GM18519 (cell line): ENCODE measurements around the gene GLIPR1.
"Not testable (repeated sequence)": the region's sequence is repeated elsewhere in the genome, so short reads cannot be mapped to it uniquely, and the experiment has no call there.

Experiments used
- ATAC-seq: cut with Tn5 transposase; IDR thresholded peaks from one replicate; pipeline ENCODE4 v1.9.1; 2021; ENCODE audit warnings: mild to moderate bottlenecking, moderate library complexity; ENCODE audit not compliant: unreplicated experiment, low FRiP score

Gene GLIPR1

DNA sequence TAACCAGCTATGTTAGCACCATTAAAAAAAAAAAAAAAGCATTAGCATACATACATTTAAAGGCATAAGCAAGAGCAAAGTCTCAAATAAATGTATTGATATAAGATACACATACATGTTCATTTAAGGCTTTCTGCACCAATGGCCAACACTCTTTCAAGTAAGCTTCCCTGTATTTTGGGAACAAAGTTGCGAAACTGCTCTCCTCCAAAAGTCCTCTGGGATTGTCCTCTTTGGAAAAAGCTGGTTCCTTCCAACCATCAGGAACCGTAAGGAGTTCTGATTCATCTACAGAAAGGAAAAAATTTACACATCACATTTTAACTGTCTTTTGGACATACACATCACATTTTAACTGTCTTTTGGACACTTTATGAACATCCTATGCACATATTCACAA is 27.6 kb downstream of the GLIPR1 start:
- no peak for ATAC-seq

DNA sequence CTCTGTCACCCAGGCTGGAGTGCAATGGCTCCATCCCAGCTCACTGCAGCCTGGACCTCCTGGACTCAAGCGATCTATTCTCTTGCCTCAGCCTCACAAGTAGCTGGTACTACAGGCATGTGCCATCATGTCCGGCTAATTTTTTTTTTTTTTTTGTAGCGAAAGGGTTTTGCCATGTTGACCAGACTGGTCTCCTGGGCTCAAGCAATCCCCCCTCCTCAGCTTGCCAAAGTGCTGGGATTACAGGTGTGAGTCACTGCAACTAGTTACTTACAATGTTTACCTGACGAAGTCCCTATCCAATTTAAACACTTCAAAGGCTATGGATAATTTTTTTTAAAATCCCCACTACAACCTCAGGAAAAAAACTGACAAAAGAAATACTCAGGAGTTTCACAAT is 29.1 kb downstream of the GLIPR1 start:
- ATAC-seq = no peak

DNA sequence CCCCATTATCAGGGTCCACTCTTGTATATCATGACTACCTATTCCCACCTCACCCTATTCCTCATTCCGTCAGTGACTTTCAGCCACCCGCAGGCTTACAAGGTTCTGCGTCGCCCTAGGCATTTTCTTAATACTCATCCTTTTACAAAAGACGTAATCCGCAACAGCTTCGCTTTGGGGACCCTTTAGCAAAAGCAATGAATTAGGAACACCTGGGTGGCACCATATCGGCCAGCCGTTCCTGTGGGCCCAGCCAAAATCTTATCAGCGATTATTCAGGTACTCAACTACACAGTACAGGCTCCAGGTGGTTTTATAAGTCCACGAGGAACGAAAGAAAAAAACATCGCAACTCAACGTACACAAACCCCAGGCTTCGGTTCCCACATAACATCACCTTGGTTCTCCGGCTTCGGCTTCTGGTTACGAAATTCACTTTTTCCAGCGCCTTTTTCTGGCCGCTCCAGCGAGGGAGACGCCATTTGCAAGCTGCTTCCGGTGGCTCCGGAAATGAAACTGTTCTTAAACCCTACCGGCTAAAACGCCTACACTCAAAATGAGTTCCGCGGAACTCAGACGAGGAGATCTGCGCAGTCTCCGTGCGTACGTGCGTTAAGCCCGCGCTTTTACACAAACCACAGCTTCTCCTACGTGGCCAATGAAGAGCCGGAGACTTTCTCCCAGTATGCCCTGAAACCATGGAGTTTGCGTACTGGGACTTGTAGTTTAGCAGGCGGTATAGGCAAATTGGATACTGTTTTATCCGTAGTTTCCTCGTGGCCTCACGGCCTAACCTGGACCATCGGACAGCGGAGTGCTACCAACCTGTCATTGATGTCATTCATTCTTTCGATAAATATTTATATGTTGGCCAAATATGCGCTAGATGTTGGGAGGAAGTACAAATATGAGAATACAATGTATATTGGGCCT is 30.8 kb downstream of the GLIPR1 start, which contains the start of gene KRR1:
Gene KRR1 (minus strand): TSS at position 494 of the 933 bp plus-strand sequence. CDS start 12 bp downstream, at position 482.
- peak; percentile 94 for ATAC-seq

DNA sequence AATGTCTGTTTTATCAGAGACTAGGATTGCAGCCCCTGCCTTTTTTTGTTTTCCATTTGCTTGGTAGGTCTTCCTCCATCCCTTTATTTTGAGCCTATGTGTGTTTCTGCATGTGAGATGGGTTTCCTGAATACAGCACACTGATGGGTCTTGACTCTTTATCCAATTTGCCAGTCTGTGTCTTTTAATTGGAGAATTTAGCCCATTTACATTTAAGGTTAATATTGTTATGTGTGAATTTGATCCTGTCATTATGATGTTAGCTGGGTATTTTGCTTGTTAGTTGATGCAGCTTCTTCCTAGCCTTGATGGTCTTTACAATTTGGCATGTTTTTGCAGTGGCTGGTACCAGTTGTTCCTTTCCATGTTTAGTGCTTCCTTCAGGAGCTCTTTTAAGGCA is 40.7 kb downstream of the GLIPR1 start:
- not testable (repeated sequence) for ATAC-seq

DNA sequence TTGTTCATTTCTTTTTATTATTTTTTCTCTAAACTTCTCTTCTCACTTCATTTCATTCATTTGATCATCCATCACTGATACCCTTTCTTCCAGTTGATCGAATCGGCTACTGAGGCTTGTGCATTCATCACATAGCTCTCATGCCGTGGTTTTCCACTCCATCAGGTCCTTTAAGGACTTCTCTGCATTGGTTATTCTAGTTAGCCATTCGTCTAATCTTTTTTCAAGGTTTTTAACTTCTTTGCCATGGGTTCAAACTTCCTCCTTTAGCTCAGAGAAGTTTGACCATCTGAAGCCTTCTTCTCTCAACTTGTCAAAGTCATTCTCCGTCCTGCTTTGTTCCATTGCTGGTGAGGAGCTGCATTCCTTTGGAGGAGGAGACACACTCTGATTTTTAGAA is 41.6 kb downstream of the GLIPR1 start:
- ATAC-seq = not testable (repeated sequence)

DNA sequence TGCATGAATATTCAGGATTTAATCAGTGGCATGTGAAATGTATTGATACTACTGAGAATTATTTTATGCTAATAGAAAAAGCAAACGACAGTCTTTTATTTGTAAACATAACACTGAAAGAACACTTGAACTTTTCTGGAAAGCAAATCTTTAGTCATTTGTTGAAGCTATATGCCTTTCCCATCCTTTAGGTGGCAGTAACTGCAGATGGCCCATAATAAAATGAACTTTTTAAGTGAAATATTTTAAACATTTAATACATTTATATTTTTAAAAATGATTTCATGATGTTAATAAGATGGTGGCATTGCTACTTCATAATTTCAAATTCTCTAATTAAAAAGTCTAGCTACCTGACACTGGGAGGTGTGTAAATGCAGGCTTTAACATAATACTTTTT is 44.7 kb downstream of the GLIPR1 start:
- no peak for ATAC-seq

DNA sequence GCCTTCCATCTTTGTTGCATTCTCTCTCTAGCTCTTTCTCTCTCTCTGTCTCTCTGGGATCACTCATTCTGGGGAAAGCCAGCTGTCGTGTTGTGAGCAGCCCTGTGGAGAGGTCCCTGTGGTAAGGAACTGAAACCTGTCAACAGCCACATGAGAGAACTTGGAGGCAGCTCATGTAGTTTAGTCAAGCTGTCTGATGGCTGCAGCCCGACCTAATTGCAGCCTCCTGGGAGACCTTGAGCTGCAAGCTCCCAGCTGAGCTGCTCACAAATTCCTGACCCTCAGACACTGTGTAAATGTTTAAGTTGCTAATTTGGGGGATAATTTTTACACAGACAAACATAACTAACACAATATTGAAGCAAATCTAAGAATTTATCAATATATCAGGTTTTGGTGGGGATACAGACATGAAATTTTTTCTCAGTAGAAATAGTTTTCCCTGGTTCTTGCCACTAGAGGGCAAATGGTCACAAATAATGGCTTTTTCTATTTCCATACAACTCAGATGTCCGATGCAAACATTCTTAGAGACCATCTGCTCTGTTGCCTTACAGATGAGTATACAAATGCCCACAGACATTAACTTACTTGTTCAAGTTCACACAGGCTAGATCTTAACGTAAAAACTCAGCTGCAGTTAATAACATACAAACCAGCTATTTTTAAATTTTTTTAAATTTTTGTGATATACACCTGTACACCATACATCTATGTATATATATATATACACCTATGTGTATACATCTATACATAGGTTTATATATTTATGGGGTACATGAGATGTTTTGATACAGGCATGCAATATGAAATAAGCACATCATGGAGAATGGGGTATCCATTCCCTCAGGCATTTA is 46.3 kb downstream of the GLIPR1 start:
- peak; percentile 95 for ATAC-seq

DNA sequence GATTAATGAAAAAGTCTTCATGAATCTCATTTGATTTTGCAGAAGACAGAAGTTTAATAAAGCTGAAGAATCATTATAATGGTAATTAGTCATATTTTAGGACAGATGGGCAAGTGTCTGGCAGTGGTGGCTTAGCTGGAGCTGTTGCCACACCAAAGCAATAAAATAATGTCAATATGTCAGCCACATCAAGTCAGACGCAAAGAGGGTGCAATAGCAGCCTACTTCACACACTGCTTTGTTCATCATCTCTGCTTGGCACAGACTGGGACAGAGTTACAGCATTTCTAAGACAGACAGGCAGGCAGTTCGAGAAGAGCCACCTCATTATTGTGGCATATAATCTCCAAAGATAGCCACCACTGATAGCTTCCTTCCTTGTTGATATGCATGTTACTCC is 47.7 kb downstream of the GLIPR1 start:
- ATAC-seq = no peak

DNA sequence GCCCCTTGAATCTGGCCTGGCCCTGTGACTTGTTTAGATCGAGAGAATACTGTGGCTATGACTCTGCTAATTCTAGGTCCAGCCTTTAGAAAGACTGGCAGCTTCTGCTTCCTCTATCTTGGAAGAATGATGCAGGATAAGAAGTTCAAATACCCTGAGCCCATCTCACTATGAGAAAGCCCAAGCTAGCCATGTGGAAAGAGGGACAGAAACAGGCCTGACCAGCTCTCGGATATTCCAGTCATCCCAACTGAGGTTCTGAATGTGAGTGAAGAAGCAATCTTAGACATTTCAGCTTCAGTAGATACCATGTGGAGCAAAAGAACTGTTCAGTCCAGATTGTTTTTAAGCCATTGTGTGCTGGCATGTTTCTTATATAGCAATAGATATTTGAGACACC is 48.1 kb downstream of the GLIPR1 start:
- no peak for ATAC-seq

DNA sequence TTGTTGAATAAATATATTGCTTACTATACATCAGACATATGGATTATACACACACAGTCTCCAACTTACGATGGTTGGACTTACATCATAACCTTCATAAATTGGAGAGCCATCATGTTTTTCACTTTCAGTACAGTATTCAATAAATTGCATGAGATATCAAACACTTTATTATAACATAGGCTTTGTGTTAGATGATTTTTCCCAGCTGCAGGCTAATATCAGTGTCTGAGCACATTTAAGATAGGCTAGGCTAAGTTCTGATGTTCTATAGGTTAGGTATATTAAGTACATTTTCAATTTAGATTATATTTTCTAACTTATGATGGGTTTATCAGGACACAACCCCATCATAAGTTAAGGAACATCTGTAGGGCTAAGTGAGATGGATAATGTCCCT is 48.8 kb downstream of the GLIPR1 start:
- no peak for ATAC-seq

DNA sequence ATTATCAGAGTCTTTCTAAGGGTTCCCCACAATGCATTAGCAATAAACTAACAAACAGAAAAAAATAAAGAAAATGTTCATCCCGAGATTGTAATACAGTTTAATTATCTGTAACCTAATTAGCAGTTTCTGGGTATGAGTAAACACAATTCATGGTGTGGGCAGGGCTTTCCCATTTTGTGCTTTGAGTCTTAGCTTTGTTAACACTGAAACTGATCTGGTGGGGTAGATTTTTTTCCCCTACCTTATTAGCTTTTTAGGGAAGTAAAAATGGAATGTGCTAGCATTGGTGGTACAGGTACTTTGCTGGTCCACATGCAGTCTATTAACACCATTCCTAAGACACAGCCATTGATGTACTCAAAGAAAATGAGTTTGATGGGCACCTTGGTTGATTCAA is 49.3 kb downstream of the GLIPR1 start:
- no peak for ATAC-seq

DNA sequence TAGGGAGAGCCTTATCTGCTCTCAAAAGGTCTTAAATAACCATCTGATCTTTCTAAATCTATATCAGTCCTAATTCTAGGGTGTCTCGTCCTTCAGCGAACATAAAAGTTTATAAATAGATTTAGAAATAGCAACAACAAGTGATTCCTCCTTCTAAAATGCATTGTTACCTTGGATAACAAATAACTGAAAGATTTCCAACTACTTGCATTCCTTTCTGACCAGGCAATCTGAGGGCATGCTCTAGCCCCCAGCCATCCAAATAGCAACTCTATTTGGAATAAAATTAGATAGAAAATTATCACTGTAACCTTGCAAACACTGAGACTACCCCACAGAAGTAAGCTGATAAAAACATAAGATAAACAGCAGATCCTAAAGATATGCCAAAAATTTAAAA is 52.7 kb downstream of the GLIPR1 start:
- no peak for ATAC-seq

DNA sequence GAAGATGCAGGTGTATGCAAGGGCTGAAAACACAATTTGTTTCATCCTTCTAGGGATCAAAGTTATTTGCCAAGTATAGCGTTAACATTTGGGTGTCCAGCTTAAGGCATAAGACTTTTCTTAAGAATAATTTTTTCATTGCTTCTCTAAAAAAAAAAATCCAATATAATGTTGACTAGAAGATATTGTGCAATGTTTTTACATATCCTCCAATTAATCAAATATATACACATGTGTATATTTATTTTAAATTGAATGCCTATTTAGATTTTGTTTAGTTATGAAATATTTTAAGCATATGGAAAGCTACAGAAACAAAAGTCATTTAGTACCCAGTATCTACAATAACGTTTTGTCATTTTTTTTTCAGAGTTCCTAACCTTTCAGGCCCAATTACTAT is 59.3 kb downstream of the GLIPR1 start:
- ATAC-seq = no peak

DNA sequence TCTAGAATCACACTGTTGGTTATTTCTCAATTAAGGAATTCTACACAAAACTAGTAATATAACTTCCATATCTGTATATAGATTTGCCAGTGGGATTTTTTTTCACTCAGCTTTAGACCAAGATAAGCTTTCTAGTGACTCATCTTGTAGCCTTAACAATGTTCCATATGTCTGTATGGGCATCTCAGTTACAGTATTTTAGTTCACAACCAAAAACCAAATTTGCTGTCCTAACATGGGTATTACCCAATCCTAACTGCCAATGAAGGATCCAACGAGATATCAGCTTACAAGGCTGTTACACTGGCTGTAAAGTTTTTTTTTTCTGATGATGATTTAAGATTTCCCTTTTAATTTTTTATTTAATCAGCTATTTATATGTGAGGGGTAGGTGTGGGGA is 62.4 kb downstream of the GLIPR1 start:
- ATAC-seq = no peak

DNA sequence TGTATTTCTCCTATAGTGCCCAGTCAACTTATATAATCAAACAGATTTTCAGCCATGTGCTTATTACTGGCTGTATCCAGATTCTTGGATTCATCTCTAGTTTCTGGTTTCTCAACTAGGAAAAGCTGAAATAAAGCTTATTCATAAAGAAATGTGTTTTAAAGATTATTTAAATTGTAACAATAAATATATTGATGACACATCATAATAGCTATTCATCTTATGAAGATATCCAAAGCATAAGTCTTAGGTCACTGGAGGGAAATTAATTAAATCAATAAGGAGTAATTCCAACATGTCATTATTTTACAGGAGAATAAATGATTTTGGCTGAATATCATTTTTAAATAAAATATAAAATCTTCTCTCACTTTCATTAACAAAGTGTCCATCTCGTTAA is 63.0 kb downstream of the GLIPR1 start:
- no peak for ATAC-seq

DNA sequence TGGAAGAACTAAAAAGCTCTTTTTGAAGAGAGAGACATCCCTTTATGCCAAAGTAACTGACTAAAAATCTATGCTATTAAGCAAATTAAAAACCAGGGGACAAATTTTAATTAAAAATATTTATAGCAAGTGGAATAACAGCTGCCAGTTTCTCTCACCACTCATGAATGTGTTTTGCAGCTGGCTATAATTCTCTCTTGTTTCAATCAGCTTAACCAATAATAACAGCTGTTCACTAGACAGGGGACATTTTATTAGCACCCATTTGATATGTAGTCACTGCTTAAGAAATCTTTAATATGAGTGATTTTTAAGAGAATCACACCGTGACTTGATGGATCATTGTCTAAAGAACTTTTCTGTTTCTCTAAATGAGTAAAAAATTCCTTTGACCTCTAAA is 65.1 kb downstream of the GLIPR1 start:
- no peak for ATAC-seq

DNA sequence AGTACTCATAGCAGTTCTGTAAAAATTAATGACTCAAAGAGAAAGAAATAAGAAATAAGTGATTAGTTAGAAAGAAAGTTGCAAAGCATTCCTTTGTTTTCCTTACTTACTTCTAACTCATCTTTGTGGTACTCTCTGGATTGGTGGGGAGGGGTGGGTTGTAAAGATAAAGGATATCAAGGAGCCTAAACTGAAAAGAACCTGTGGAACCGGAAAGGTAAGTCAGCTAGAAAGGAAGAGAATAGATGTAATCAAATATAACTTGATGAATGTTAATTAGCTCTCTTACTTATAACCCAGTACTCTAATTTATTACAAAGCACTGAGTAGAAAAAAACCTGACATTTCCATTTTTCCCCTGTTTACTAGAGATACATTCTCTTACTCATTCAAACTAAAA is 68.3 kb downstream of the GLIPR1 start:
- ATAC-seq = no peak

DNA sequence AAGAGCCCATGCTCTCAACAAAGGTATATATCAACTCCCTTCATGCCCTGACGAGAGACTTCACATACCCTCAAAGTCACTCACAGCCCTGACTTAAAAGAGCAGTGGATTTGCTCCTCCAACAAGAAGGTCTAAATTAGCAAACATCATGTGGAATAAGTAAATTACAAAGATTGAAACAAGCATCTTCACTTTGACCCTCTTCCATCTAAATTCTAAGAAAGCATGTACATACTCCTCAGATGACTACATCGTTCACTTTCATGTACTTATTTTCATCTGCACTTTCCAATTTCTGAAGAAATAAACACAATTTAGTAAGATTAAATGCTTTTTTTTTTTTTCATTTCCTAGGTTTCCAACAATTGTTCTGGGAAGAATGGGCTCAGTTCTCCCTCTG is 69.4 kb downstream of the GLIPR1 start:
- ATAC-seq = no peak

DNA sequence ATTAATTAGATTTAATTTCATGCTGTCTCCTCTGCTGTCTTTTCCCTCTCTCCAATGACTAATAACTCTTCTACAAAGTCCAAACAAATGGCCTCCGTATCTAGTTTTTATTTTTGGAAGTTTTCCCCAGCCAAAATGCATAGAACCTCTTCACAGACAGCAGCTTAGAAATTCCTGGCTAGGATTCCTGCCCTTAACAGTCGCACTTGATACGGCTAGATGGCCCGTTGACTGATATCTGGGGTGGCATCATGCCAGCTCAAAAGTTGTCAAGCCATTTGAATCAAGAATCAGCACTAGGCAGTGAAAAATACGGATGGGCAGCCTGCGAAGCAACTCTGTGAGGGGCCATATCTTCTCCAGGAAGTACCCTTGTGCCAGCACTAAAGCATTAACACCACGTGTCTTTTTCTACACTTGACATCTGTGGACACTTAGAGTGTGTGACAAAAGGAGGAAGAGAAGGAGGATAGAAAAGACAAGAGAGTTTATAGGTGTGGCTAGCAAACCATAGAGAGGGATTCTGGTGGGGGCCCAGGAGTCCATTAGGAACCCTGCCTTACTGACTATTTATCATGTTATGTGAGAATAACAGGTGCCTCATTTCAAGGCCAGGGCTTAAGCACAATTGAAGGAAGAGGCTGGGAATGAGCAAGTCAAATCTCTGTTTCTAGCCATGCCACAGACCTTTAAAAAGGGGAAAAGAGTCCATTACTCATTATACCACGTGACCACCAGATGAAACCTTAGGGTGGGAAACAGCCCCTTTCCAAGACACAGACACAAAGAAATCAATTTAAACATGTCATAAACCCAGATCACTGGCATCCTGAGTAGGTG is 70.1 kb downstream of the GLIPR1 start:
- no peak for ATAC-seq

DNA sequence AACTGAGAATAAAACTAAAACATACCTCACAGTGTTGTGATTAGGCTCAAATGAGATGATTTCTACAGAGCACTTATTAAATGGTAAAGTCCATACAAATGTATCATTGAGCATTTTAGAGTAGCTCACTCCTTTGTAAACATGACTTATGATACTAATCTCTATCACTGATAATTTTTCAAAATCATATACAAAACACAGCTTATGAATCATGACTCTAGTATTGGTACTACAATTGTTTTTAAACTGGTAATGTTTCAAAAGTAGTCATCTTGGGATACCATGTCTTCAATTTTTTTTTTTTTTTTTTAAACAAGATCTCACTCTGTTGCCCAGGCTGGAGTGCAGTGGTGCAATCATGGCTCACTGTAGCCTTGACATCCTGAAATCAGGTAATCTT is 70.9 kb downstream of the GLIPR1 start:
- ATAC-seq = no peak

DNA sequence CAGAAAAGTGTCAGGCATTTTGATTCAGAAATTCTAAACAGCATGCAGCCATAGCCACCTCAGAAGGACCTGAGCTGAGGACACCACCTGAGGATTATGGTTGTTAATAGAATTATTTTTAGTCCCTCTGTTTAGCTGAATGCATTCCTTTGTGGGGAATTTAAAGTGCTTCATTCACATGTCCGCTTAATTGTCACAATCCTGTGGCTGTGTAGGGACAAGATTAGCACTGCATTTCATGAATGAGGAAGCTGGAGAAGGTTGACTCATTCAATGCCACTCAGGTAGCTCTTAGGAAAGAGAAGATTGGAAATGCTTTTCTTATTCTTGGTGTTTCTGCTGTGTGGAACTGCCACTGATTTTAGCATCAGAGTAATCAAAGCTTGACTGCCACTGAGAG is 72.8 kb downstream of the GLIPR1 start:
- no peak for ATAC-seq
